IMR-90 (cell line): ENCODE measurements around the gene FGF4. TPM values are rescaled to one million over a fixed set of nuclear protein-coding genes. Genes with fewer than 3 reads are reported as not detected.

Source experiments
- ATAC-seq: fragments of 200-7000 bp; cut with Tn5 transposase; 2 replicates; pipeline ENCODE4 v1.9.1; 2020; ENCODE audit warnings: low read depth, mild to moderate bottlenecking, moderate library complexity
- BruUV-seq: library from RNA; stranded (reverse); fragments of 400-500 nt; replicated peaks from 2 replicates; lab custom pipeline; 2021; lab: Mats Ljungman, UMichigan
- CTCF ChIA-PET: fragments of 300-600 bp; formaldehyde crosslinking; extraction: SDS; loops from one replicate; lab custom pipeline; 2021; ENCODE audit warnings: antibody characterized with exemption; lab: Yijun Ruan, JAX
- POLR2A ChIA-PET: fragments of 300-600 bp; sonication (Branson Sonifier 250); formaldehyde crosslinking; loops from one replicate; lab custom pipeline; 2022; ENCODE audit warnings: antibody characterized with exemption; ENCODE audit not compliant: unreplicated experiment; lab: Charles Lee
- DNase-seq: peaks from one replicate; pipeline ENCODE4 v3.0.0; 2013
- H2AFZ ChIP-seq: replicated peaks from 2 replicates; pipeline ENCODE3; 2013; ENCODE audit warnings: low read length, mild to moderate bottlenecking; ENCODE audit not compliant: poor library complexity
- H2AK5ac ChIP-seq: 2 replicates; pipeline ENCODE4 v1.6.1; 2013; ENCODE audit warnings: low read depth, low read length, inconsistent platforms
- H2AK9ac ChIP-seq: replicated peaks from 2 replicates; pipeline ENCODE3; 2013; ENCODE audit warnings: mild to moderate bottlenecking, low read depth, low read length, moderate library complexity; ENCODE audit not compliant: poor library complexity
- H2BK120ac ChIP-seq: 2 replicates; pipeline ENCODE4 v1.6.1; 2013; ENCODE audit warnings: low read depth, low read length, inconsistent platforms
- H2BK15ac ChIP-seq: 3 replicates; pipeline ENCODE4 v1.6.1; 2013; ENCODE audit warnings: low read depth, low read length, inconsistent platforms
- H2BK20ac ChIP-seq: 2 replicates; pipeline ENCODE4 v1.6.1; 2013; ENCODE audit warnings: low read depth, mild to moderate bottlenecking, inconsistent platforms, low read length, moderate library complexity
- H2BK5ac ChIP-seq: 2 replicates; pipeline ENCODE4 v1.6.1; 2013; ENCODE audit warnings: mild to moderate bottlenecking, low read depth, low read length, inconsistent platforms; ENCODE audit not compliant: poor library complexity, severe bottlenecking
- H3K14ac ChIP-seq: replicated peaks from 2 replicates; pipeline ENCODE4 v1.6.1; 2013; ENCODE audit warnings: low read depth, low read length, inconsistent platforms
- H3K18ac ChIP-seq: 2 replicates; pipeline ENCODE4 v1.6.1; 2013; ENCODE audit warnings: low read depth, low read length, control low read depth
- H3K23ac ChIP-seq: 2 replicates; pipeline ENCODE4 v1.6.1; 2013; ENCODE audit warnings: low read depth, low read length, inconsistent platforms
- H3K27ac ChIP-seq: 2 replicates; pipeline ENCODE4 v1.5.1; 2013; ENCODE audit warnings: mild to moderate bottlenecking, control low read depth, low read length; ENCODE audit not compliant: insufficient read depth
- H3K27me3 ChIP-seq: 2 replicates; pipeline ENCODE4 v1.6.1; 2013; ENCODE audit warnings: low read length; ENCODE audit not compliant: control insufficient read depth, insufficient read depth
- H3K36me3 ChIP-seq: 2 replicates; pipeline ENCODE4 v1.6.1; 2013; ENCODE audit warnings: low read length, mixed read lengths; ENCODE audit not compliant: control insufficient read depth, insufficient read depth
- H3K4ac ChIP-seq: 2 replicates; pipeline ENCODE4 v1.6.1; 2013; ENCODE audit warnings: low read depth, low read length, inconsistent platforms
- H3K4me1 ChIP-seq: 2 replicates; pipeline ENCODE4 v1.6.1; 2013; ENCODE audit warnings: low read length, mixed read lengths; ENCODE audit not compliant: control insufficient read depth, insufficient read depth
- H3K4me2 ChIP-seq: 2 replicates; pipeline ENCODE4 v1.6.1; 2013; ENCODE audit warnings: low read depth, mild to moderate bottlenecking, control low read depth, low read length, moderate library complexity
- H3K4me3 ChIP-seq: 2 replicates; pipeline ENCODE4 v1.5.1; 2013; ENCODE audit warnings: low read depth, mild to moderate bottlenecking, control low read depth, low read length, moderate library complexity; ENCODE audit not compliant: insufficient read depth
- H3K56ac ChIP-seq: 2 replicates; pipeline ENCODE4 v1.6.1; 2013; ENCODE audit warnings: low read length, inconsistent platforms; ENCODE audit not compliant: insufficient read depth; ENCODE audit errors: extremely low read depth
- H3K79me1 ChIP-seq, 2 experiments: 2 replicates each; pipeline ENCODE4 v1.6.1; 2013; ENCODE audit warnings: low read length in 2 of 2, inconsistent platforms in 1 of 2, low read depth in 1 of 2
- H3K9ac ChIP-seq: 2 replicates; pipeline ENCODE4 v1.6.1; 2013; ENCODE audit warnings: low read depth, low read length, control low read depth
- H3K9me1 ChIP-seq: 2 replicates; pipeline ENCODE4 v1.6.1; 2013; ENCODE audit warnings: low read length, inconsistent platforms; ENCODE audit not compliant: insufficient read depth
- H3K9me3 ChIP-seq: 2 replicates; pipeline ENCODE4 v1.6.1; 2013; ENCODE audit warnings: low read length; ENCODE audit not compliant: control insufficient read depth, insufficient read depth
- H4K20me1 ChIP-seq: 2 replicates; pipeline ENCODE4 v1.6.1; 2013; ENCODE audit warnings: low read length, inconsistent platforms; ENCODE audit not compliant: insufficient read depth
- H4K5ac ChIP-seq: 2 replicates; pipeline ENCODE4 v1.6.1; 2013; ENCODE audit warnings: mild to moderate bottlenecking, low read depth, low read length, control low read depth
- H4K8ac ChIP-seq, 2 experiments: 2 replicates each; pipeline ENCODE4 v1.6.1; 2013; ENCODE audit warnings: low read depth in 2 of 2, low read length in 2 of 2, control low read depth in 1 of 2, inconsistent platforms in 1 of 2
- H4K91ac ChIP-seq: 2 replicates; pipeline ENCODE4 v1.6.1; 2013; ENCODE audit warnings: low read depth, low read length, inconsistent platforms; ENCODE audit not compliant: insufficient read depth
- BHLHE40 ChIP-seq: fragments of 150-350 bp; IDR thresholded peaks from 2 replicates; pipeline ENCODE4 v1.6.1; 2016; ENCODE audit warnings: mild to moderate bottlenecking, low read depth, low read length
- CTCF ChIP-seq: conservative IDR thresholded peaks from 2 replicates; pipeline ENCODE4 v1.5.1; 2012; ENCODE audit warnings: mild to moderate bottlenecking, low read depth, low read length, improper control_type of control experiment
- MAFK ChIP-seq: IDR thresholded peaks from 2 replicates; pipeline ENCODE4 v1.6.1; 2012; ENCODE audit warnings: low read depth, low read length, improper control_type of control experiment
- MAZ ChIP-seq: IDR thresholded peaks from 2 replicates; pipeline ENCODE4 v1.6.1; 2012; ENCODE audit warnings: low read depth, mild to moderate bottlenecking, low read length, improper control_type of control experiment, moderate library complexity, borderline replicate concordance
- MXI1 ChIP-seq: IDR thresholded peaks from 2 replicates; pipeline ENCODE4 v1.6.1; 2012; ENCODE audit warnings: low read depth, mild to moderate bottlenecking, low read length, moderate library complexity, borderline replicate concordance
- RAD21 ChIP-seq: IDR thresholded peaks from 2 replicates; pipeline ENCODE4 v1.6.1; 2012; ENCODE audit warnings: low read length, improper control_type of control experiment
- RFX5 ChIP-seq: IDR thresholded peaks from 2 replicates; pipeline ENCODE4 v1.8.0; 2012; ENCODE audit warnings: low read depth, mild to moderate bottlenecking, low read length, moderate library complexity
- SMC3 ChIP-seq: fragments of 150-350 bp; IDR thresholded peaks from 2 replicates; pipeline ENCODE4 v1.6.1; 2016; ENCODE audit warnings: low read depth, mild to moderate bottlenecking, antibody characterized with exemption, low read length, moderate library complexity
- USF2 ChIP-seq: fragments of 150-350 bp; IDR thresholded peaks from 2 replicates; pipeline ENCODE4 v1.6.1; 2017; ENCODE audit warnings: mild to moderate bottlenecking, antibody characterized with exemption, low read length, low read depth
- WGBS, 2 experiments: methylation state at CpG; one replicate each; pipeline versions ENCODE4 v1.1.5 to v1.1.7; 2013; ENCODE audit warnings: missing lambda C conversion rate in 2 of 2; ENCODE audit not compliant: insufficient read length in 1 of 2; ENCODE audit errors: extremely low coverage in 2 of 2; 5-methylcytosine and 5-hydroxymethylcytosine counted together
- dilution Hi-C: fragments of 300-500 bp; cut with HindIII; formaldehyde crosslinking; loops from one replicate; pipeline ENCODE4 v1.14.3; 2018; ENCODE audit warnings: low sequenced_read_pairs; ENCODE audit not compliant: unreplicated experiment
- in situ Hi-C: fragments of 300-500 bp; cut with MboI; formaldehyde crosslinking; loops from 3 replicates; pipeline ENCODE4 v1.14.3; 2019; ENCODE audit warnings: low sequenced_read_pairs, inconsistent platforms, mixed read lengths
- intact Hi-C: fragments of 100-400 bp; cut with micrococcal nuclease; formaldehyde crosslinking; loops from 2 replicates; pipeline ENCODE4 v1.10.0; 2022
- polyA plus RNA-seq, 3 experiments: library from polyadenylated mRNA; depleted of rRNA; stranded (reverse); fragments of >200 nt; gene quantifications; 2 replicates each; pipeline ENCODE4 v1.2.3, GENCODE V29; 2012; ENCODE audit warnings: low replicate concordance in 1 of 3
- total RNA-seq: library from RNA; depleted of rRNA; stranded (reverse); fragments of >200 nt; gene quantifications from 2 replicates; pipeline ENCODE4 v1.2.3, GENCODE V29; 2012
- TF ChIP-seq, protein P1 (sequence below): fragments of 150-350 bp; IDR thresholded peaks from 2 replicates; pipeline ENCODE4 v1.6.1; 2016; ENCODE audit warnings: low read depth, mild to moderate bottlenecking, low read length, moderate library complexity, borderline replicate concordance

FGF4 gene
- total and polyA plus RNA-seq, 2 of the 4 experiments (the other 2 are of a cell fraction): not detected

DNA sequence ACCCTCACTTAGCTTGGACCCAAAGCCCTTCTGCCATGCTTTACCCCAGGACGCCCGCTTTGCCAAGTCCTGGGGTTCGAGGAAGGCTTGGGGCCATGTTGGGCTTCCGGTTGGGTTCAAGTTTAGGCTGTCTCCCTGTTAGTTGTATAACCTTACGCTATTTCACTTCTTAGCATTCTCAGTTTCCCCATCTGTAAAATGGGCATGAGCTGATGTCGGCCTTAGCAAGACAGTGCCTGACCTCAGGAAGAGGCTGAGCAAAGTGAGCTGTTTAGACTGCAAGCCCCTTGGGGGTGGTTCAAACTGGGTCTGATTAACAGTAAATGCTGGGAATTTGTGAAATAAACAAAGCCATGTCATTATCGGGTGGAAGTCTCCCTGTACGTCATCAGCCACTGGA is 3.2 kb upstream of the FGF4 start:
- in situ Hi-C loops (no loop called here), dilution Hi-C loops (no loop called here), intact Hi-C loops (no loop called here)
- Histone ChIP-seq H2BK120ac (no peak overlapping the region), H3K27me3 (peaks cover 78% of the 10 kb centered on the region), H2AK9ac (no peak overlapping the region), H3K9ac (no peak overlapping the region), H3K18ac (no peak overlapping the region), H3K36me3 (no peaks in the 10 kb centered on the region), H4K8ac (no peak overlapping the region), H2BK5ac (no peak overlapping the region), H4K91ac (no peak overlapping the region), H2AFZ (no peak overlapping the region), H2BK20ac (no peak overlapping the region), H3K4ac (no peak overlapping the region), H3K56ac (no peak overlapping the region), H3K9me3 (no peaks in the 10 kb centered on the region; the same call in 1 of the 2 replicates), H3K14ac (no peak overlapping the region), H3K79me1 (no peaks in the 10 kb centered on the region), H4K5ac (no peak overlapping the region), H3K4me3 (no peak overlapping the region), H3K23ac (no peak overlapping the region), H3K4me1 (no peaks in the 10 kb centered on the region), H3K27ac (no peak overlapping the region), H3K9me1 (no peaks in the 10 kb centered on the region), H3K4me2 (no peak overlapping the region), H4K20me1 (no peaks in the 10 kb centered on the region; the same call in 1 of the 2 replicates), H2BK15ac (no peak overlapping the region), H2AK5ac (no peak overlapping the region)
- 82% methylated on average over 4 of the region's 8 CpGs; no CpG with 5 or more reads in 1 of the 2 experiments for WGBS, 2 experiments
- no peak for DNase-seq
- TF ChIP-seq RFX5 (no peak), MAZ (no peak), CTCF (no peak), USF2 (no peak), BHLHE40 (no peak), MXI1 (no peak), RAD21 (no peak), SMC3 (no peak), MAFK (no peak)
- TF ChIP-seq, protein P1, sequence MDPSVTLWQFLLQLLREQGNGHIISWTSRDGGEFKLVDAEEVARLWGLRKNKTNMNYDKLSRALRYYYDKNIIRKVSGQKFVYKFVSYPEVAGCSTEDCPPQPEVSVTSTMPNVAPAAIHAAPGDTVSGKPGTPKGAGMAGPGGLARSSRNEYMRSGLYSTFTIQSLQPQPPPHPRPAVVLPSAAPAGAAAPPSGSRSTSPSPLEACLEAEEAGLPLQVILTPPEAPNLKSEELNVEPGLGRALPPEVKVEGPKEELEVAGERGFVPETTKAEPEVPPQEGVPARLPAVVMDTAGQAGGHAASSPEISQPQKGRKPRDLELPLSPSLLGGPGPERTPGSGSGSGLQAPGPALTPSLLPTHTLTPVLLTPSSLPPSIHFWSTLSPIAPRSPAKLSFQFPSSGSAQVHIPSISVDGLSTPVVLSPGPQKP: no peak
- BruUV-seq: no TSS peak
- ChIA-PET CTCF (no interaction called here), POLR2A (interaction anchor here (0.6 kb wide), 1 partner anchor 300 kb away, joined by 9 read pairs; no protein-coding TSS in a partner anchor)
- no peak for ATAC-seq
